SKM-1 (cell line): ENCODE results near the gene CTSK.
"Not testable (repeated sequence)": the region's sequence is repeated elsewhere in the genome, so short reads cannot be mapped to it uniquely, and the experiment has no call there.

Source experiments
- DNase-seq: peaks from one replicate; lab custom pipeline; 2025; ENCODE audit not compliant: unreplicated experiment; lab: John Stamatoyannopoulos, UW

CTSK gene

DNA sequence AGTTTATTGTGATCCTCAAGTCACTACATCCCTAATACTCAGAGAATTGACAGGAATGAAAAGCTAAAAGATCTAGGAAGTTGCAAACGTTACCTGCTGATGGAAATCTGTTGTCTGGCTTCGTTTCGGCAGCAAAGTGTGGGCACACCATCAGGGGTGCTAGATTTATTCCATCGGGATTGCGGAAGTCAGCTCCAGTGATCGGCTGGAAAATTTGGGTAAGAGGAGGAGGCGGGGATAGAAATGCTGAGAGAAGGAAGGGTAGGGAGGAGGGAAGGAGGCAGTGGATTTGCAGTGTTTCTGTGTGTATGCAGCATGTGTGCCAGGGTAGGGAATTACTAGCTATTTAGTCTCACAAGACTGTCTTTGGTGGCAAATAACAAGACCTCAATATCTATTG, at the start of gene CTSK:
CTSK (minus strand) TSS at position 140 of the 400 bp plus-strand sequence. CDS start 1,455 bp downstream, outside the sequence.
- no peak for DNase-seq

- DNase-seq = peak; percentile 83
These were observed 44.7 kb upstream of the CTSK start for GRCh38 chr1:150852734-150853133.

DNA sequence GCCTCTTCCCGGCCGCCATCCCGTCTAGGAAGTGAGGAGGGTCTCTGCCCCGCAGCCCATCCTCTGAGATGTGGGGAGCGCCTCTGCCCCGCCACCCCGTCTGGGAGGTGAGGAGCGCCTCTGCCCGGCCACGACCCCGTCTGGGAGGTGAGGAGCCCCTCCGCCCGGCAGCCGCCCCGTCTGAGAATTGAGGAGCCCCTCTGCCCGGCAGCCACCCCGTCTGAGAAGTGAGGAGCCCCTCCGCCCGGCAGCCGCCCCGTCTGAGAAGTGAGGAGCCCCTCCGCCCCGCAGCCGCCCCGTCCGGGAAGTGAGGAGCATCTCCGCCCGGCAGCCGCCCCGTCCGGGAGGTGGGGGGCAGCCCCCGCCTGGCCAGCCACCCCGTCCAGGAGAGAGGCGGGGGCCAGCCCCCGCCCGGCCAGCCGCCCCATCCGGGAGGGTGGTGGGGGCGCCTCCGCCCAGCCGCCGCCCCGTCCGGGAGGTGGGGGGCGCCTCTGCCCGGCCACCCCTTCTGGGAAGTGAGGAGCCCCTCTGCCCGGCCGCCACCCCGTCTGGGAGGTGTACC, 42.8 kb upstream of the CTSK start:
- not testable (repeated sequence) for DNase-seq

- DNase-seq = no peak
These were observed 38.5 kb upstream of the CTSK start for GRCh38 chr1:150846473-150847146.

DNA sequence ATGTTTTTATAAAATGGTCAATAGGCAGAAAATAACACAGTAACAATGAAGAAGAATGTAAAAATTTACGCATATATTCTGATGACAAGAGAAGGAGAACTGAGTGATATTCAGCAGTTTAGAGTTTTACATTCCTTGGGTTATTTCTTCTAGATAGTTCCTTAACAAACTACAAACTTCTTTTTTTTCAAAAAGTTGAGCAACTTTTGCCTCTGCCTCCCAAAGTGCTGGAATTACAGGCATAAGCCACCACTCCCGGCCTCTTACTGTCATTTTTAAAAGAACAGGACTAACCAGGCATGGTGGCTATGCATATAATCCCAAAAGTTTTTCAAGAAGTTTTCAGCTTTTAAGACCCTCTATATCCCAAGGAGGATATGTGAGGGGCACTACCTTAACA, 35.4 kb upstream of the CTSK start:
- DNase-seq = no peak

DNA sequence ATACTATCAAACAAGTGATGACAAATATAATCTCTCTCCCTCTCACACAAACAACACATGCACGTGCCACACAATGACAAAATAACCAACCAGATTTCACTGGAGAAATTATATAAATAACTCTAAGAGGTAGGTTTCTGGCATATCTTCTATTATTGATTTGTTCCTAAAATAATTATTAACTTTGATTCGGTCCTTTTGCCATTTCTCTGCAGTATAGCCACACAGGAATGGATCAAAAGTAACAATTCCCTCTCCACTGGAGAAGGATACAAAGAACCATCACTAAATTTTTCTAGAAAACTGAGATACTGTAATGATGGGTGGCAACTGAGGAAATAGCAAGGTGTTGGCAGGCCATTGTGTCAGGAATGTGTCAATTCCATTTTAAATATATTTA, 34.9 kb upstream of the CTSK start:
- no peak for DNase-seq

GRCh38 chr1:150842343-150842742, 34.3 kb upstream of the CTSK start:
- DNase-seq = no peak

- no peak for DNase-seq
These were observed 33.6 kb upstream of the CTSK start for GRCh38 chr1:150841626-150842025.

- not testable (repeated sequence) for DNase-seq
These were observed 32.8 kb upstream of the CTSK start for GRCh38 chr1:150840850-150841249.

- DNase-seq = no peak
These were observed 28.2 kb upstream of the CTSK start for GRCh38 chr1:150836129-150836773.

DNA sequence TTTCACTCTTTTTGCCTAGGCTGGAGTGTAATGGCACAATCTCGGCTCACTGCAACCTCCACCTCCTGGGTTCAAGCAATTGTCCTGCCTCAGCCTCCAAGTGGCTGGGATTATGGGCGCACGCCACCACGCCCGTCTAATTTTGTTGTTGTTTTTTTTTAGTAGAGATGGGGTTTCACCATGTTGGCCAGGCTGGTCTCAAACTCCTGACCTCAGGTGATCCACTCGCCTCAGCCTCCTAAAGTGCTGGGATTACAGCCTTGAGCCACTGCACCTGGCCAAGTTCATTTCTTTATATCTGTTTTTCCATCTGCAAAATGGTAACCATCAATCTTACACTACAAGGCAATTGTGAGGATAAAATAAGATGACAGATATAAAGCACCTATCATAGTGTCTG, 25.9 kb upstream of the CTSK start:
- not testable (repeated sequence) for DNase-seq

- DNase-seq = no peak
These were observed 24.5 kb upstream of the CTSK start for GRCh38 chr1:150832597-150832996.

- DNase-seq = no peak
These were observed 21.7 kb upstream of the CTSK start for GRCh38 chr1:150829751-150830150.

DNA sequence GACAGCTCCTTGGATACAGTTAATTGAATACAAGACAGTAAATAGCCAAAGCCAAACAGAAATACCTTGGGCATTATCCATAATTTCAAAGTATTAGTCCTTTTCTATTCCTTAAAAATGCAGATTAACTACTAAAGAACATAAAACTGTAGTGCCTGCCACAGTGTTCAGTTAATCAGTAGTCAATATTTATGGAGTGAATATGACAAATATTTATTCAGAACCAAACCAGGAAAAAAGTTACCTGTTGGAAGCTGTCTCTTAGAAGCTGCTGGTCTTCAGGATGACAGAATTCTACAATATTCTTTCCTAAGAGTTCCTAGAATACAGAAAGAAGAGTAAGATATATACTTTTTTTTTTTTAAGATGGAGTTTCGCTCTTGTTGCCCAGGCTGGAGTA, 18.2 kb upstream of the CTSK start:
- DNase-seq = no peak

DNA sequence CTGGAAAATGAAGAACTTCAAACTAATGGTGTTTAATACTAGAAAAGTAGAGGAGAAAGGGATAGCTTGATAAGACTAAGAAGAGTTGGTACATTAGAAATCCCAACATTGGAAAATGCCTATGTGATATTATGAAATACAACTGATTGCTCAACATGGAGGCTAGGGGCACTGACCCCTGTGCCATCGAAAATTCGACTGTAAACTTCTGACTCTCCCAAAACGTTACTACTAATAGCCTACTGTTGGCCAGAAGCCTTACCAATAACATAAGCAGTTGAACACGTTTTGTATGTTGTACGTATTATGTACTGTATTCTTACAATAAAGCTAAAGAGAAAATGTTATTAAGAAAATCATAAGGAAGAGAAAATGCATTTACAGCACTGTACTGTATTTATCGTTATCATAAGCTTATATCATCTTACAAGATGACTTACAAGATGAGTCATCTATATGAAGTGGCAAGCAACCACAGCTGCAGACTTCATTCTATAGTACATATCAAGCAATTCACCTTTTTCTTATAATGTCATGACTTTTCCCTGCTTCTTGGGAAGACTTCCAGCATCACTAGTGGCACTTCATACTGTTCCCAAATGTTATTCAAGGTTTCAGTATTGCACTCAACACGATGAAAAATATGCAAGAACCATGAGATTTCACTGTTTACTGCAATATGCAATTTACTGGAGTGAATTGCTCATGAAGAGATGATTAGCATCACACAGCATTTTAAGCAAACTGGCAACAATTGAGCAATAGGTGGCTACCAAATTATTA, 12.9 kb upstream of the CTSK start:
- DNase-seq = no peak

- DNase-seq = no peak
These were observed 7.8 kb upstream of the CTSK start for GRCh38 chr1:150815871-150816270.

GRCh38 chr1:150813028-150813707, 5.1 kb upstream of the CTSK start:
- DNase-seq = peak; percentile 47

DNA sequence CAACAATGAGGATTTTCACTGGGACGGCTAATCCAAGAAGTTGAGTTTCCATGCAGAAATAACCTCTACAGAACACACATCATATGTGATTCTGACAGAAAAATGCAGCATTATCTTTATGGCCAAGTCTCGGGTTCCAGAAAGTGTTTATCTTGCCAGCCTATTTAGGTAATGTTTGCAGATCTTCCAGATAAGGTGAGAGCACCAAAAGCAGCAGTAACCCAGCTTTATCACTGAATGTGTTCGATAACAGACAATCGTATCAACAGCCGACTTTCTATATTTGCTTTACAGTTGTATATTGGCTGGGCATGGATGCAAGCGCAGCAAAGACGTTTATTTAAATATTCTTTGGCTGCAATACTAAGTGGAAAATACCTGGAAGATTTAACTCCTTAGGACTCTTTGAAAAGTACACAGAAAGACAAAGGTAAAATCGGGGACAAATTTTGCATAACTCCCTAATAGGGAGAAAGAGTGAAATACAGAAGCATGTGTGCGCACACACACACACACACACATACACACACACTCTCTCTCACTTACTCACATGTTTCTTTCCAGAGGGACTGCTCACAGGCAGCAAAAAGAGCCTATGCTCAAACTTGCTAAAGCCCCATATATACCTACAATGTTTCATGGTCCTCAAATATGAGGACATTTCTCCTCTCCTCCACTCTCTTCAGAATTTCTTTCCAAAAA, 3.0 kb upstream of the CTSK start:
- DNase-seq = no peak

GRCh38 chr1:150809651-150810050, 1.6 kb upstream of the CTSK start:
- no peak for DNase-seq

- no peak for DNase-seq
These were observed 786 bp upstream of the CTSK start for GRCh38 chr1:150808846-150809245.
